Measurements from ENCODE around the gene APOB.

APOB gene

DNA sequence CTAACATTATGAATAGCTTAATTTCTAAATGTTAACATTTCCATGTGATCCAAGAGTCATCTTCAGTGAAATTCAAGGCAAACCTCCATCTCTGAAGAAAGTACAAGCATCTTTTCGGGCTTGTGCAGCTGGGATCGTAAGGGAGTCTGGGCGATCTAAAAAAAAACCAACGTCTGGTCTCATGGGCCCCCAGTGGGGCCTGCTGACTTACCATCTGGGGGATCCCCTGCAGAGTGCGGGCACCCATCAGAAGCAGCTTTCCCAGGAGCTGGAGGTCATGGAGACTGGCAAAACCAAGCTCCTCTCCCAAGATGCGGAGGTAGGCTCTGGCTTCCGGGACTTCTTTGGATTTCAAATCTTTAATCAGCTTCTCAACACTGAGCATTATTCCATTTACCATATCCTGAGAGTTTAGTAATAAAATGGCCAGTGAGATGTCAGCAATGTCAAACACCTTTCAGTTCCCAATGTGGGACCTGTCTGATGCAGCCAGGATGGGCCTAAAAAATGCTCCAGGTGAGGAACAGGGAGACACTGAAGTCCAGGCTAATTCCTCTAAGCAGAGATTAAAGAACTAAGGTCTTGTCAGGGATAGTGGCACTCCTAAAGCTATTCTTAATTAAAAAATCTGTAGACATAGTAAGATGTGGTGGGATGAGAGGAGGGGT lies 19.0 kb downstream of the APOB start:
- Mint-ChIP-seq H3K4me3 (no peak overlapping the region), H3K4me1 (no peaks in the 10 kb centered on the region), H3K9me3 (no peaks in the 10 kb centered on the region), H3K36me3 (ENCODE audit: insufficient read depth) (no peaks in the 10 kb centered on the region), H3K27ac (ENCODE audit: low read depth) (no peak overlapping the region), H3K27me3 (peaks cover 19% of the 10 kb centered on the region)
- ATAC-seq (replicated peaks; ENCODE audit: extremely low read depth, poor library complexity, severe bottlenecking) (no peak), DNase-seq (ENCODE audit: low spot score in 2 of 2) (no peak)

DNA sequence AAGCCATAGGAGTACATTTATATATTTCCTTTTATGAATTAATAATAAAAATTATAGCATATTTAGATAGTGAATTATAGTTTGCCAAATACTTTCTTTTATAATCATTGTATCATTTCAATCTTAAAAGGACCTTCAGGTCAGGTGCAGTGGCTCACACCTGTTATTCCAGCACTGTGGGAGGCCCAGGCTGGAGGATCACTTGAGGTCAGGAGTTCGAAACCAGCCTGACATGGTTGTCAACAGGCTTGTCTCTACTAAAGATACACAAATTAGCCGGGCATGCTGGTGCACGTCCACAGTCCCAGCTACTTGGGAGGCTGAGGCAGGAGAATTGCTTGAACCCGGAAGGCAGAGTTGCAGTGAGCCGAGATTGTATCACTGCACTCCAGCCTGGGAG lies 19.7 kb downstream of the APOB start:
- H3K4me1 Mint-ChIP-seq = no peaks in the 10 kb centered on the region
- no peaks in the 10 kb centered on the region for H3K9me3 Mint-ChIP-seq
- no peak for ATAC-seq (replicated peaks; ENCODE audit: extremely low read depth, poor library complexity, severe bottlenecking)
- no peak overlapping the region for H3K27ac Mint-ChIP-seq (ENCODE audit: low read depth)
- H3K27me3 Mint-ChIP-seq = peaks cover 14% of the 10 kb centered on the region
- no peak overlapping the region for H3K4me3 Mint-ChIP-seq
- no peak for DNase-seq (ENCODE audit: low spot score in 2 of 2)
- H3K36me3 Mint-ChIP-seq (ENCODE audit: insufficient read depth) = no peaks in the 10 kb centered on the region

DNA sequence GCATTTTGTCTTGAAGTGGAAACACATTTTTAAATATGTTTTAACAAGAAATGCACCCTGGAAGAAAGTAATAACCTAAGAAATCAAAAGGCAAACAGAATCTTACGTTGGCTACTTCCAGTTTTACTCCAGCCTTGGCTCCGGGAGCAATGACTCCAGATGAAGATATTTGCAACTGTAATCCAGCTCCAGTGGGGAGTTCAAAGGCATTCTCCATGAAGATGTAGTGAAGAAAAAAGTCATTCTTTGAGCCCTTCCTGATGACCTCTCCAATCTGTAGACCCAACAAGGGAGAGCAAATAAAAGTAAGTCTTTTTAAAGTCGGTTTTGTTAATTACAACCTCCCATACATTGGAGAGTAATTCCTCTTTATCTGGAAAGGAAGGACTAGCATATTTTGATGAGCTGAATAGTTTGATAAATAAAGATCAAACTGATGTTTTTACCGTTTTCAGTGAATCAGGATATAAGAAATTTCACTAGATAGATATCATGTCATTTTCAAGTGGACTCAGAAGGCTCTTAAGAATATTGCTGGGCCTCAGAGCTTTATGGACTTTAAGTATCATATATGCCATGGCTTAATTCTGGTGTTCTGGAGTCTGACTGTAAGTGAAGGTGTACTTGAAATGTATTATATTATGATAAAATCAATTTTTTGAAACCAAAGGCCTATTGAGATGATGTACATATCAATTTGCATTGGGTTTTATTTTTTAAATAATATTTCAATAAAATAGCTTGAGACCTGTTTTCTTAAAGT lies 20.3 kb downstream of the APOB start:
- H3K4me3 Mint-ChIP-seq = no peak overlapping the region
- peaks cover 8% of the 10 kb centered on the region for H3K27me3 Mint-ChIP-seq
- ATAC-seq (replicated peaks; ENCODE audit: extremely low read depth, poor library complexity, severe bottlenecking) (no peak), DNase-seq (ENCODE audit: low spot score in 2 of 2) (no peak)
- no peaks in the 10 kb centered on the region for H3K9me3 Mint-ChIP-seq
- no peaks in the 10 kb centered on the region for H3K36me3 Mint-ChIP-seq (ENCODE audit: insufficient read depth)
- H3K4me1 Mint-ChIP-seq = no peaks in the 10 kb centered on the region
- H3K27ac Mint-ChIP-seq (ENCODE audit: low read depth) = no peak overlapping the region

GRCh38 chr2:21022792-21023367 lies 21.0 kb downstream of the APOB start:
- no peak for ATAC-seq (replicated peaks; ENCODE audit: extremely low read depth, poor library complexity, severe bottlenecking)
- H3K27me3 Mint-ChIP-seq = peaks cover 1% of the 10 kb centered on the region

DNA sequence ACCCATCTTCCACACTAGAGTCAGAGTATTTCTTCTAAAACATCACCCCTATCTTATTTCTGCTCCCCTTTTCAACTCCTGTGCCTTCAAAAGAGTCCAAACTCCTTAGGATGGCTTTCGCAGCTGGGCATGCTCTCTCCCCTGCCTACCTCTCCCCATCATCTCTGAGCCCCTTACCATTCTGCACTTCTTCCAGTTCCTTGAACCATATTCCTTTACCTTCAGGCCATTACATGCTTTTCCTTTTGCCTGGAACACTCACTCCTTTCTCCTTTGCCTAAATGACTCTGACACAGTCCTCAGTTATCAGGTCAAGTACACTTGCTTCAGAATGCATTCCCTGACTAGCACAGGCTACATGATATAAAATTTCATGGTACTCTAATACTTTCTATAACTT lies 22.4 kb downstream of the APOB start:
- Mint-ChIP-seq H3K4me3 (no peak overlapping the region), H3K36me3 (ENCODE audit: insufficient read depth) (no peaks in the 10 kb centered on the region), H3K4me1 (no peaks in the 10 kb centered on the region), H3K9me3 (no peaks in the 10 kb centered on the region), H3K27me3 (no peaks in the 10 kb centered on the region), H3K27ac (ENCODE audit: low read depth) (no peak overlapping the region)
- DNase-seq (ENCODE audit: low spot score in 2 of 2) = no peak
- ATAC-seq (replicated peaks; ENCODE audit: extremely low read depth, poor library complexity, severe bottlenecking) = no peak

More at GRCh38 chr2:21022792-21023367, 21.0 kb downstream of the APOB start:
- no peak overlapping the region for H3K27ac Mint-ChIP-seq (ENCODE audit: low read depth)
- H3K4me1 Mint-ChIP-seq = no peaks in the 10 kb centered on the region
- DNase-seq (ENCODE audit: low spot score in 2 of 2) = no peak
- no peaks in the 10 kb centered on the region for H3K36me3 Mint-ChIP-seq (ENCODE audit: insufficient read depth)
- no peak overlapping the region for H3K4me3 Mint-ChIP-seq
- no peaks in the 10 kb centered on the region for H3K9me3 Mint-ChIP-seq

- Mint-ChIP-seq H3K4me3 (no peak overlapping the region), H3K36me3 (ENCODE audit: insufficient read depth) (no peaks in the 10 kb centered on the region), H3K4me1 (no peaks in the 10 kb centered on the region), H3K9me3 (no peaks in the 10 kb centered on the region), H3K27me3 (no peaks in the 10 kb centered on the region), H3K27ac (ENCODE audit: low read depth) (no peak overlapping the region)
- DNase-seq (ENCODE audit: low spot score in 2 of 2) (no peak), ATAC-seq (replicated peaks; ENCODE audit: extremely low read depth, poor library complexity, severe bottlenecking) (no peak)
These were observed 23.1 kb downstream of the APOB start for GRCh38 chr2:21020668-21021288.

DNA sequence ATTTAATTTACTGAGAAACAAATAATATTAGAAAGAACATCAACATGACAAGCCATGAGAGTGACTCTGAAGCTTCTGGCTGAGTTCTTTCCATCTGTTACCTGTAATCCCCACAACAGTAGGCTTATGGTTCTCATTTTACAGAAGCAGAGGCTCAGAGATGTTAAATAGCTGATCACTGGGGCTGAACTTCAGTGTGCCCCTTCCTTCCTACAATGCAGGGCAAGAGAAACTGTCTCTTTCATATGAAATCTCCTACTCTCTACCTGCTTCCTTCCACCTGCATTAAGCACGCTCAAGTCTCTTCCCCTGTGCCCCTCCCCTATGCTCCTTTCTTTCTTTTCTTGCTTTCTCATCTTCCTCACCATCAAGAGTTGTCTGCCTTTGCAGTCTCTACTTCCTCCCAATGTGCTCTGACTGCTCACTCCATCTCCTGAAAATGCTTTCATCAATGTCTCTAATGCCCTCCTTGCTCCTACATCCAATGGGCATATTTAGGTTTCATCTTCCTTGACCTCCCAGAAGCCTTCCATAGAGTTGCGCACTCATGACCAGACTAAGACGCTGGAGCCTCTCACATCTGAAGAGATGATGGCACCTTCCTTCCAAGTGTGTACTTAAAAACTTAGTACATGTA lies 23.7 kb downstream of the APOB start:
- Mint-ChIP-seq H3K4me1 (no peaks in the 10 kb centered on the region), H3K27ac (ENCODE audit: low read depth) (no peak overlapping the region), H3K27me3 (no peaks in the 10 kb centered on the region), H3K4me3 (no peak overlapping the region), H3K36me3 (ENCODE audit: insufficient read depth) (no peaks in the 10 kb centered on the region), H3K9me3 (no peaks in the 10 kb centered on the region)
- DNase-seq (ENCODE audit: low spot score in 2 of 2) (no peak), ATAC-seq (replicated peaks; ENCODE audit: extremely low read depth, poor library complexity, severe bottlenecking) (no peak)

- Mint-ChIP-seq H3K4me3 (no peak overlapping the region), H3K27me3 (no peaks in the 10 kb centered on the region), H3K36me3 (ENCODE audit: insufficient read depth) (no peaks in the 10 kb centered on the region), H3K4me1 (no peaks in the 10 kb centered on the region), H3K27ac (ENCODE audit: low read depth) (no peak overlapping the region), H3K9me3 (no peaks in the 10 kb centered on the region)
- DNase-seq (ENCODE audit: low spot score in 2 of 2) (no peak), ATAC-seq (replicated peaks; ENCODE audit: extremely low read depth, poor library complexity, severe bottlenecking) (no peak)
These were observed 24.2 kb downstream of the APOB start for GRCh38 chr2:21019678-21020021.

DNA sequence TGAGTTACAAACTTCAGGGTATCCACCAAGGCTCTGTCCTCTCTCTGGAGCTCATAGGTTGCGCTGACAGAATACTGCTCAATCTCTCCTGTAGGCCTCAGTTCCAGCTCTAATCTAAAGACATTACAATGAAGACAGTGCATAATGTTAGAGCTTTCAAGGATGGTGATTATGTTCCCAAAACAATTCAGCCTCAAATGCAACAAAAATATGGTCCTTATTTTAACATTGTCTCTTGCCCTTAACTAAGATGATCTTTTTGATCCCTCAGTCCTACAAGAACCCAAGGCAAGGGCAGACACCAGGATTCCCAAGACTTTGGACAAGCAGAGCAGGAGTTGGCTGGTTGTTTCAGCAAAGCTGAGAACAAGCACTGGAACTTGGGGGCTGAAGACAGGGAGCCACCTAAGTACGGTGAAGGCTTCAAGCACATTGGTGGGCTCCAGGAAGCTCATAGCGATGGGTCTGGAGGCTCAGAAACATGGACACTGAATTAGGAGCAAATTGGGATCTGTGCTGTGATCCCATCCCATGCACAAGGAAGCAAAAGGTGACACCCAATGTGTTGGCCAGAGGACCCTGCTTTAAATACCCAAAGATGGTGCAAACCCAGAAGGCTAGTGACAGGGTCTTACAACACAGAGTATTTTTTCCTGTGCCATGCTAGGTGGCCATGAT lies 24.7 kb downstream of the APOB start:
- no peaks in the 10 kb centered on the region for H3K9me3 Mint-ChIP-seq
- H3K4me3 Mint-ChIP-seq = no peak overlapping the region
- DNase-seq (ENCODE audit: low spot score in 2 of 2) (no peak), ATAC-seq (replicated peaks; ENCODE audit: extremely low read depth, poor library complexity, severe bottlenecking) (no peak)
- no peaks in the 10 kb centered on the region for H3K36me3 Mint-ChIP-seq (ENCODE audit: insufficient read depth)
- H3K27me3 Mint-ChIP-seq = no peaks in the 10 kb centered on the region
- H3K27ac Mint-ChIP-seq (ENCODE audit: low read depth) = no peak overlapping the region
- no peaks in the 10 kb centered on the region for H3K4me1 Mint-ChIP-seq

DNA sequence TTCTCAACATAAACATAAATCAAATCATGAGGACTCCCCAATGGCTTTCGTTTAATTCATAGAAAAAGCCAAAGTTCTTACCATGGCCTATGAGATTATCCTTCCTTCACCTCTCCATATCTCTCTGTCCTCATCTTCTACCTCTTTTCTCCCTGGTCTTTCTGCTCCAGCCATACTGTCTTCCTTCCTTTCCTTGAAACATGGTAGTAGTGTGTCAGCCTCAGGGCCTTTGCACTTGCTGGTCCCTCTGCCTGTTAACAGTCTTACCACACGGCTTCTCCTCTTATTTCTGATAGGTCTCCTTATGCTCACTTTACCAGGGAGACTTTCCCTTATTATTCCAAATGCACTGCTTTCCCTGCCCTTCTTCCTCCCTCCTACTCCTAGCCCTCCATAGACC lies 25.6 kb downstream of the APOB start:
- Mint-ChIP-seq H3K4me3 (no peak overlapping the region), H3K4me1 (no peaks in the 10 kb centered on the region), H3K9me3 (no peaks in the 10 kb centered on the region), H3K27ac (ENCODE audit: low read depth) (no peak overlapping the region), H3K27me3 (no peaks in the 10 kb centered on the region), H3K36me3 (ENCODE audit: insufficient read depth) (no peaks in the 10 kb centered on the region)
- DNase-seq (ENCODE audit: low spot score in 2 of 2) (no peak), ATAC-seq (replicated peaks; ENCODE audit: extremely low read depth, poor library complexity, severe bottlenecking) (no peak)

DNA sequence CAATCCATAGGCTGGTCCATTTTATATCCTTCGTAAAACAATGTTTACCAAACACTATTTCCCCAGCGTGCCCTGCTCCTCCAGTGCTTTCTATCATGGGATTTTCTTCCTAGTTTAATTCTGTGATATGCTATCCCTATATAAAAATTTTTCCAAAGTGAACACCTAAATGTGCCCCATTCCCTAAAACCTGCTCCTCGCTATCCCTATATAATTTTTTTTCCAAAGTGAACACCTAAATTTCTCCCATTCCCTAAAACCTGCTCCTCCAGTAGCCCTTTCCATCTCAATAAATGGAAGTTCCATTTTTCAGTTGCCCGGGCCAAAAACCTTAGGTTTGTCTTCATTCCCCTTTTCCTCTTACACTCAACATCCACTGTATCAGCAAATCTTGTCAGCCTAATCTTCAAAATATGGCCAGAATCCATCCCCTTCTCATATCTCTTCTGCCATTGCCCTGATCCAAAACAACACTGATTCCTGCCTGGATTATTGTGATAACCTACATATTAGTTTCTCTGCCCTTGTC lies 26.1 kb downstream of the APOB start:
- Mint-ChIP-seq H3K27ac (ENCODE audit: low read depth) (no peak overlapping the region), H3K36me3 (ENCODE audit: insufficient read depth) (no peaks in the 10 kb centered on the region), H3K9me3 (no peaks in the 10 kb centered on the region), H3K4me3 (no peak overlapping the region), H3K4me1 (no peaks in the 10 kb centered on the region), H3K27me3 (no peaks in the 10 kb centered on the region)
- ATAC-seq (replicated peaks; ENCODE audit: extremely low read depth, poor library complexity, severe bottlenecking) (no peak), DNase-seq (ENCODE audit: low spot score in 2 of 2) (no peak)

- H3K9me3 Mint-ChIP-seq = no peaks in the 10 kb centered on the region
These were observed 28.6 kb downstream of the APOB start for GRCh38 chr2:21015281-21015645.

More at GRCh38 chr2:21015281-21015645, 28.6 kb downstream of the APOB start:
- Mint-ChIP-seq H3K36me3 (ENCODE audit: insufficient read depth) (no peaks in the 10 kb centered on the region), H3K4me1 (no peaks in the 10 kb centered on the region), H3K27ac (ENCODE audit: low read depth) (no peak overlapping the region), H3K27me3 (no peaks in the 10 kb centered on the region), H3K4me3 (no peak overlapping the region)
- ATAC-seq (replicated peaks; ENCODE audit: extremely low read depth, poor library complexity, severe bottlenecking) = no peak
- no peak for DNase-seq (ENCODE audit: low spot score in 2 of 2)
